G401.6 (cell line): ENCODE data around the gene FBRSL1.

Experiments
- FAIRE-seq: peaks from 2 replicates; lab custom pipeline; 2012; peaks lifted over from hg19 to GRCh38; lab: Jason Lieb, UNC

FBRSL1 gene

DNA sequence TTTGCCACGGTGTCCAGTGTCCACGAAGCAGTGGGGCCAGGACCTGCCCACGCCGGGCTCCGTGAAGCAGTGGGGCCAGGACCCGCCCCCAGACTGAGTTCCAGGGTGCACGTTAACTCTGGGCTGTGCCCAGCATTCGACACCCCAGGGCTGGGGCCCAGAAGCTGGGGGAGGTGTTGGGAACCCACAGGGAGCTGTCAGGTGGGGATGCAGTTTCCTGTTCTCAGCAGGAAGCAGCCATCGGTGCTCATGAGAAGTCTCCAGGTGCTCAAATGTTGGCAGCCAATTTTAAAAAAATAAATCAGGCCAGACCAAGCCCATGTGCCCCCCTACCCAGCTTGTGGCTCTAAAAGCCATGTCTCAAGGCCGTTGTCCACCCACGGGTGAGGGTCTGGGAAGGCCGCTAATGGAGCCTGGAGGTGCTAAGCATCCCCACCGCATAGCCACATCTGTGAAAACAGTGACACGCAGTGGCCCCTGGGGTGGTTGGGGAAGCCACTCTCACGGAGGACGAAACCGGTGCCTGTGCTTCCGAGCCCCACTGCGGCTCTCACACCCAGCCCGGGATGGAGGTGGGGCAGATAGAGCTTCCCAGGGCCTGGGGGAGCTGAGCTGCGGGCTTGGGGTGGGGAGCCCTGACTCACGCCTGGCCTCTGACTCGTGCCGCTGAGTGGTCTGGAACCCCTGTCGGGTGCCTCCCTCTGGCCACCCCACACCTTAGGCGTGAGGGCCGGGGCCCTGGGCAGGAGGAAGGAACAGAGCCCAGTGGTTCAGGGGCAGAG, 53.5 kb downstream of the FBRSL1 start:
- no peak for FAIRE-seq

DNA sequence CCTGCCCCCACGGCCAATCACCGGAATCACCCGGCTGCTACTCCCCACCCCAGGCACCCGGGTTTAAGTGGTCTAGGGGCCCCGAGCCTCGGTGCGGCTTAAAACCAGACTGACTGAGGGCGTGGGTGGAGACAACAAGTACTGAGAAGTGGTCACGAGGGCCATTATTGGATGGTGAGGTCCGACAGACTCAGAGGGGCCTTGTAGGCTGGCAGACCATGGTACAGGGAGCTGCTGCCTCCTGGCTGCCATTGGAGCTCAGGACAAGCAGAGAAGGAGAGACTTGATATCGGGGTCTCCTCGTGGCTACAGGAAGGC, 54.1 kb downstream of the FBRSL1 start:
- FAIRE-seq: no peak

DNA sequence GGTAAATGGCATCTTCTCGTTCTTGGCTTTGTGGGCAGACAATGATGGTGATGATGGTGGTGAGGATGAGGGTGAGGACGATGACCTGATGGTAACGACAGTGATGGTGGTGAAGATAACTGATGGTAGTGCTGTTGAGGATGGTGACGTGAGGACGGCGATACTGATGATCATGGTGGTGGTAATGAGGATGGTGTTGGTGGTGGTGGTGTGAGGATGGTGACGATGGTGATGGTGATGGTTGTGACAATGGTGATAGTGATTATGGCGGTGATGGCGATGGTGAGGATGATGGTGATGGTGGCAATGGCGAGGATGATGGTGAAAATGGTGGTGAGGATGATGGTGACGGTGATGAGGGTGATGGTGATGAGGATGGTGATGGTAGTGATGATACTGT, 54.5 kb downstream of the FBRSL1 start:
- no peak for FAIRE-seq

DNA sequence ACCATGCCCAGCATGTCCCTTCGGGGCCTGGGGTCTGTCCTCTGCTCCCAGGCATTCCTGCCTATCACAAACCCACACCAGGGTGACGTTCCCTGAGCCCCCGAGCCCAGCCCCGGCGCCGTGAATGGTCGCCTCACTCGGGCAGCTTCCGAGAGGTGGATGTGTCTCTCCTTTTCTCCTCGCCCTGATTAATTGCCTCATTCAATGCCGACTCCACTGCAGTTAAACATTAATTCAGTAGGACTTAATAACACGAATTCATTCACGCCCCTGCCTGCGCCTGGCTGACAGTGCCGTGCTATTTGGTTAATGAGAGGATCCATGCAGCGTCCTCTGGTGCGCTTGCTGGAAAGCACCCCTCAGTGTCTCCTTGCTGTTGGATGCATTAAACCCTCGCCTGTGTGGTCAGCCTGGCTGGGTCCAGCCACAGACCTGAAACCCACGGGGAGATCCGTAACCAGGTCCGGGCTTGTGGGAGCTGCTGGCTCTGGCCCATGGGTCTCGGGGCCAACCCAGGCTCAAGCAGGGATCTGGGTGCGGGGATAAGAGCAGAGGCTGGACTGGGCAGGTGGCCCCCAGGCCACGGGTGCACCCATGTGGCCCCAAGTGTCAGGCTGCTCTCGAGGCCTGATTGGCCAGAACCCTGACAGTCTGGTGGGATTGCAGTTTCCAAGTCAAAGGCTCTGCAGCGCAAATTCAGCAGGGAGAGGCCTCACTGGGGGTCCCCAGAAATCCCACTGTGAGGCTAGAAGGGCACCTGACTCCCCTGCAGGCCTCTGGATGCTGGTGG, 55.4 kb downstream of the FBRSL1 start:
- FAIRE-seq: no peak

DNA sequence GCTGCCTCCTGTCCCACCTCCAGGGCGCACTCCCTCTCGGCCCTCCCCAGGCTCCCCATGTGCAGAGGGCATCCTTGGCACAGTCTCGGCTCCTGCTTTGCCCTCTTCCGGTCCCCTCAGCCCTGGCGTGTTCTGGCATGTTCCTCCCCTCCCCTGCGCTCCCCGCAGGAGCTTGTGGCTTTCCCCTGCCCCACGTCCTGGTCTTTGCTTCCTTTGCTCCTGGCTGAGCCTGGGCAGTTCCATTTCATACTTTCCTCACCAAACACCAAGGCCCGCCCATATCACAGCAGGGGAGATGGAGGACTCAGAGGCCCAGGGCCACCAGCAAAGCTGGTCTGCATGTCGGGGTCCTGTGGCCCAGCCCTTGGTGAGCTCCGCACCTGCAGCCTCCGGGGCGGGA, 56.0 kb downstream of the FBRSL1 start:
- no peak for FAIRE-seq

DNA sequence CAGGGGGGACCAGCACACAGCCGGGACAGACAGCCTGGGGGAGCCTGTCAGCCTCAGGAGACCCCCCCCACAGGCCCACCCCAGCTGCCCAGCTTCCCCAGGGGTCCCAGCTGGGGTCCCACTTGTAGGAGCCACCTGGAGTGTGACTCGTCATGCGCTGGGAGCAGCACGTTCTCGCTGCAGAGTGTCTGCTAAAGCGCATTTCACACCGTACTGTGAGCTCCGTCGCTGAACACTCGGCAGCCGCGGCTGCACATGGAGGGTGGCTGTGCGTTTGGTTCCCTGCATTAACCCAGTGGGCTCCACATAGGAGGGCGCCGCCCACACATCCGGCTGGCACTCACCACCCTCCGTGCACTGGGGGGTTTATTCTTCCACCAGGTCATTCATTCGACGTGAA, 56.7 kb downstream of the FBRSL1 start:
- FAIRE-seq: no peak

DNA sequence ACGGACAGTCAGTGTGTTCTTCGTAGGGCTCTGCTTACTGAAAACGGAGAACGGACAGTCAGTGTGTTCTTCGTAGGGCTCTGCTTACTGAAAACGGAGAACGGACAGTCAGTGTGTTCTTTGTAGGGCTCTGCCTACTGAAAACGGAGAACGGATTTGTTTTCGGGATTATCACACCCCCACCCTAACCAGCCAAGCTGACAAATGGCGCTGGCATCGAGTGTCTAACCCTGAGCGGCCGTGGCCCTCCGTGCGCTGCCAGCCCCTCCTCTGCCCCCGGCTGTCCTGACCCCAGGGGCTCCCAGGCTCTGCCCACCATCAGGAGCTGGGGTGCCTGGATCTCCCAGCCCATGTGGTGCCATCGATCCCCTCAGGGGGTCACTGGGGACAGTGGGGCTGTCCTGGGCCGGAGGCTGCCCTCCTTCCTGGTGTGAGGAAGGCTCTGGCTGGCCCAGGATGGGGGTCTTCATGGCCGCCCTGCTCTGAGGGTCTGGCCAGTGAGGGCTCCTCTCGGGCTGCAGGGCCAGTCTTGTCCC, 57.3 kb downstream of the FBRSL1 start:
- no peak for FAIRE-seq

DNA sequence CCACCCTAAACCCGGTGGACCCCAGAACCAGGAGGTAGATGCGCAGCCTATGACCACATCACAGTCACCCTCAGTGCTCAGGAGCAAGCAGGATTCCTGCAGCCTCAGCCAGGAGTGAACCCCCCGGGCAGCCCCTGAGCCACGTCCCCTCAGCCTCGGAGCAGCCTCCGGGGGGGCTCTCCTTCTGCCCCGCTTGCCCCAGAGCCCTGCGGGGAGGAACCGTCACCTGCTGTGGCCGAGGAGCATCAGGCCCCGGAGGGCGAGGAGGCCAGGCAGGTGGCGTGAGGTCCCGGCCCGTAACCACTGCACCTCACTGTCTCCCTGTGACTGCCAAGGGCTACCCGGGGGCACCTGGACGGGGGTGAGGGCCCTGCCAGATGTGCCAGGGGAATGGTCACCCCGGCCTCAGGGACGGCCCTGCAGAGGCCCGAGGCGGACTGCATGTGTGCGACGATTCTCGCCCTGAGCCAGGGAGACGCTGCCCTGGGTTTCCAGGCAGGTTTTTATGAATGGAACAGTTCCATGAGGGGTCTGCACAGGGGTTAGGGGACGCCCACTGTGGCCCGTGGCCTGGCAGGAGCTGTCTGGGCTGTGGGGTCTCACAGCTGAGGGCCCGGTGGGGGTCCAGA, 58.6 kb downstream of the FBRSL1 start:
- FAIRE-seq: no peak

- no peak for FAIRE-seq
These were observed 59.1 kb downstream of the FBRSL1 start for GRCh38 chr12:132549059-132549458.

GRCh38 chr12:132550014-132550802, 60.3 kb downstream of the FBRSL1 start:
- no peak for FAIRE-seq

- no peak for FAIRE-seq
These were observed 61.1 kb downstream of the FBRSL1 start for GRCh38 chr12:132550830-132551640.

DNA sequence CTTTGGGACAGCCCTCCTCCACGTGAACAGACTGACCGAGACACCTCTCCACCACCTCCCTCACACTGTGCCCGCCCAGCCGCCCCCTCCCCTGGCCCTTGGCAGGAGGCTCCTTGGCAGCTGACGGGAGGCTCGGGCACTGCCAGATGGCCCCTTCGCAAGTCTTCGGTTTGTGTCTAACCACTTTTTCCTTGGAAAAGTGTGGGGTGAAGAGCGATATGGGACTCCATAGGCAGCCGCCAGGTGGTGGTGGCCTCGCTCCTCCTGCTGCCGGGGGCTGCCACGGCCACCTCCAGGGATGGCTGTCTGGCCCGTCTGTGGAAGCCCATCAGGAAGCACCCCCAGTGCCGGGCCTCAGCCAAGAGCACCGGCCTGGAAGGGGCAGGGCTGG, 61.7 kb downstream of the FBRSL1 start:
- no peak for FAIRE-seq

- FAIRE-seq: no peak
These were observed 65.1 kb downstream of the FBRSL1 start for GRCh38 chr12:132554845-132555630.

DNA sequence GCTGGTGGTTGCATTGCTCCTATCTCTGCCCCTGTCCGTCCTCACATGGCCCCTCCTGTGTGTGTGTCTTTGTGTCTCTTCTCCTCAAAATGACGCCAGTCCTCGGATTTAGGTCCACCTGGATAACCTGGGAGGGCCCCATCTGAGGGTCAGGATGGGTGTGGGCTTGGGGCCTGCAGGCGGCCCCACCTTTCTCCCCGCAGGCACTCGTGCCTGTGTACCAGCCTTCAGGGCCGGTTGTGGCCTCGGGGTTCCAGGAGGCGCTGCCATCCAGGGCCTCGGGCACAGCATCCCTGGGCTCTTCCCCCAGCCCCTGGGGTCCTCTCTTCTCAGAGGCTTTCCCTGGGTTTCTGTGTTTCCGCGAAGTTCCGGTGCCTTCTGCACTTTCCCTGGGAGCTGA, 65.7 kb downstream of the FBRSL1 start:
- no peak for FAIRE-seq

DNA sequence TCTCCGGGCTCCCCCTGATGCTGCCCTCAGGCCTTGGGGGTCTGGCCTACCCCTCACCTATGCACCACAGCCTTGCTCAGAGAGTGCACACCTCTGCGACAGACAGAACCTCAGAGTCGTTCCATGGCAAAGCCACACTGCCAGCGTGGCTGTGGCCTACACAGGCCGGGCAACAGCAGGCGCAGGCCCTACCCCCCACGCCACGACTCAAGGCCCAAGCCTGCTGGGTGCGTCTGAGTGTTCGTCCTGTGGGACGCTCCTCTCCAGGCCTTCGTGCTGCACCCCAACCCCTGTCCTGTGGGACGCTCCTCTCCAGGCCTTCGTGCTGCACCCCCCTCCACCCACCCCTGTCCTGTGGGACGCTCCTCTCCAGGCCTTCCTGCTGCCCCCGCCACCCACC, 66.3 kb downstream of the FBRSL1 start:
- no peak for FAIRE-seq

- FAIRE-seq: no peak
These were observed 66.8 kb downstream of the FBRSL1 start for GRCh38 chr12:132556801-132557200.

GRCh38 chr12:132557291-132558015, 67.5 kb downstream of the FBRSL1 start:
- FAIRE-seq: no peak

- FAIRE-seq: no peak
These were observed 68.3 kb downstream of the FBRSL1 start for GRCh38 chr12:132558042-132558856.
